GM19025 (cell line): ENCODE data around the gene RIC1.

ENCODE experiments used
- ATAC-seq: cut with Tn5 transposase; IDR thresholded peaks from one replicate; pipeline ENCODE4 v1.9.1; 2021; ENCODE audit warnings: mild to moderate bottlenecking, low read depth, moderate library complexity; ENCODE audit not compliant: unreplicated experiment

Gene RIC1

GRCh38 chr9:5819174-5819573, 190.3 kb downstream of the RIC1 start:
- no peak for ATAC-seq

GRCh38 chr9:5820425-5820824, 191.5 kb downstream of the RIC1 start:
- no peak for ATAC-seq

- ATAC-seq, result no peak
These were observed 196.3 kb downstream of the RIC1 start for GRCh38 chr9:5825223-5825622.
